ENCODE results near the gene TSPEAR. TPM values are rescaled to one million over a fixed set of nuclear protein-coding genes. Genes with fewer than 3 reads are reported as not detected.

Gene TSPEAR
- total RNA-seq, 4 donors from 2014 or later = not detected

GRCh38 chr21:44704636-44705001 lies 6.8 kb downstream of the TSPEAR start:
- TF ChIP-seq CTCF (IDR thresholded peaks at IDR 0.05; ENCODE audit: low read depth) = no peak

GRCh38 chr21:44703731-44704635 lies 7.4 kb downstream of the TSPEAR start:
- no peak for TF ChIP-seq CTCF (IDR thresholded peaks at IDR 0.05; ENCODE audit: low read depth)

GRCh38 chr21:44702973-44703730 lies 8.2 kb downstream of the TSPEAR start:
- TF ChIP-seq CTCF (IDR thresholded peaks at IDR 0.05; ENCODE audit: low read depth) = no peak

GRCh38 chr21:44702111-44702972 lies 9.0 kb downstream of the TSPEAR start:
- no peak for TF ChIP-seq CTCF (IDR thresholded peaks at IDR 0.05; ENCODE audit: low read depth)

GRCh38 chr21:44701541-44701940 lies 9.8 kb downstream of the TSPEAR start:
- TF ChIP-seq CTCF (IDR thresholded peaks at IDR 0.05; ENCODE audit: low read depth) = no peak

GRCh38 chr21:44701023-44701400 lies 10.4 kb downstream of the TSPEAR start:
- no peak for TF ChIP-seq CTCF (IDR thresholded peaks at IDR 0.05; ENCODE audit: low read depth)

All from subcutaneous adipose tissue (tissue), 4 donors.